GM20431 (cell line): ENCODE results near the gene TTC19.
"Not testable (repeated sequence)": the region's sequence is repeated elsewhere in the genome, so short reads cannot be mapped to it uniquely, and the experiment has no call there.

ENCODE experiments used
- in situ Hi-C: fragments of 300-500 bp; cut with MseI, MboI; formaldehyde crosslinking; loops from one replicate; pipeline ENCODE4 v1.15.0; 2020; ENCODE audit warnings: low sequenced_read_pairs; ENCODE audit not compliant: unreplicated experiment

The TTC19 gene

GRCh38 chr17:16025202-16025601 lies 25.6 kb downstream of the TTC19 start:
- in situ Hi-C loops, result no loop called here

- in situ Hi-C loops, result no loop called here
These were observed 27.3 kb downstream of the TTC19 start for GRCh38 chr17:16026895-16027294.

DNA sequence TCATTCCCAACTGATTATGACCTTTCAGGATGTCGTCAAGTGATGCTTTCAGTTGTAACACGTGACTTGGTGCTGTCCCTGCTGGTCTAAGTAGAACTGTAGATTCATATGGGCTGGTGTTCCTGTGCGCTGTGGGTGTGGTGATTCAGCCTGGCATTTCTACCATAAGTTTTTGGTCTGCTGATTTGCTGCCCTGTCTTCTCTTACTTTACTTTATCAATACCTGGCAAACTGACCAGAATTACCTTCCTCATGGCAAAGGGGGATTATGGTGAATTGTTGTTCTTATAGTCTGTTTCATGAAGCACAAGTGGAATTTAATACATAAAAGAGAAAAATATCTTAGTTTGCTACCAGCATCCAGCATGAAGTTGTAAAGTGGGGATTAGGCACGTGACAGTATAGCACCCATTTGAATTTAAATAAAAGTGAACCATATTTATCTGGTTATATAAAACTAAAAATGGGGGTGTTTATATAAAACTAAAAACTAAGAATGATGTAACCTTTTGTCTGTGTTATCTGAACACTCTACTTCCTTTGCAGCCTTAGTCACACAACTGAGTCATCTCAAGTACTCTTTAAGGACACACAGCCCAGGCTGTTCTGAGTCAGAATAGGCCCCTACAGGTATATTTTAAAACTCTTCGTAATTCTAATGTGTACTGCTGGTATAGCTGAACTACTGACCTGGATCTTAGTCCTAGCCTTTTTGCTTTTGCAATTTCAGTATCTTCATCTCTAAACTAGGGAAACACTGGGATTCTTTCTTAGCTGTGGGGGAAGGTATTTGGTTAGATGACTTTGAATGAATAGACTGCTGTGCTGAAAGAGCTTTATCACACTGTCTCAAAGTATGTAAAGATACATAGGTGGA lies 28.3 kb downstream of the TTC19 start:
- in situ Hi-C loops, result no loop called here

DNA sequence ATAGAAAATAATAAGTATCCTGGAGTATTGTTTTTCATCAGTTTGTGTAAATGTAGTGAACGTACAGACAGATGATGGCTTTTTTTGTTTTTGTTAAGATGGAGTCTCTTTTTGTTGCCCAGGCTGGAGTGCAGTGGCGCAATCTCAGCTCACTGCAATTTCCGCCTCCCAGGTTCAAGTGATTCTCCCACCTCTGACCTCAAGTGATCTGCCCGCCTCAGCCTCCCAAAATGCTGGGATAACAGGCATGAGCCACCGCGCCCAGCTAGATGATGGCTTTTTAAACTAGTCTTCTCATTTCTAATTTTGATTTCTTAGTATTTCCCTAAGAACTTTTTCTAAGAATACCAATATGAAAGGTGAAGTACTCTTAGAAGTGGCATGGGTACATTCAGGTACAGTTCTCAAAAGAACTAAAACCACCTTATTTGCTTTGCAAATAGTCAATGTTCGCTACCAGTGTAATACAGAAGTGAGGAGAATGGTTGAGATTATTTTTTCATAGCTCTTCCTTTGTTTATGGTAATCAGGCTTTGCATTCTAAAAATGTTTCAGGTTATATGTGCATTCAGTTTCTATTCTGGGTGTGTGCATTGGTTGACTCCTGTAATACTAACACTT lies 34.2 kb downstream of the TTC19 start:
- in situ Hi-C loops, result no loop called here

GRCh38 chr17:16036261-16036660 lies 36.6 kb downstream of the TTC19 start:
- in situ Hi-C loops, result no loop called here

DNA sequence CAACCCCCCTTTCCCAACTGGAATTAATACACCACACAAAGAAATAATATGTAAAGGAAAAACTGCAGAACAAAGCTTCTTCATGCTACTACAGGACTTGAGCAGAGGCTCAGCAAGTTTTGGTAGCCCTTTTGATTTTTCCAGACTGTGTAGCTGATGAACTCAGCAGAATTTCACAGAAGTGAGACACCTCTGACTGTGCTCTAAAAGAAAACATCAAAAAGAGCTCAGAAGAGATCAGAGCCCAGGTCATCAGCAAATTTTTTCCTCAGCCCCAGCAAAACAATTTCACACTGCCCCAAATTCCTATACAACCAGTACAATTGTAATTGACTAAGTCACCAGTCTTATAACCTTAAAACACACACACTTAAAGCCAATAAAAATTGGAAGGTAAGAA lies 38.0 kb downstream of the TTC19 start:
- in situ Hi-C loops, result no loop called here

- in situ Hi-C loops, result no loop called here
These were observed 41.2 kb downstream of the TTC19 start for GRCh38 chr17:16040710-16041251.

- in situ Hi-C loops, result no loop called here
These were observed 44.9 kb downstream of the TTC19 start for GRCh38 chr17:16044487-16044886.

DNA sequence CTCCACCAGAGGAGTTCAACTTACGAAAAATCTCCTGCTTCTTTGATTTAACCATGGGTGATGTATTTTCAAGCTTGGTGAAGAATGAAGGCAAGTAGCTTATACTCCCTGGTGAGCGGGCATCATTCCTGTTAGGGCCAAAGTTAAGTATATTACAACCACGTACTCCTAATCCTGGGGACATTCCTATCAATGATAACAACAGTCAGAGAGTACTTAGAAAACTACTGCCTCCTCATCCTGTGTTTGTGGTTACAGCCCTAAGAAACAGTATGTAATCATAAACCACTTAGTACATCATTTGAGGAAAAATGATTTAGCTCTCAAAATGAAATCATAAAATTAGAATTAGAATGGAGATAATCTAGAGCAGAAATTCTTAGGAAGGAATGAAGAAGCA lies 47.3 kb downstream of the TTC19 start:
- in situ Hi-C loops, result no loop called here

DNA sequence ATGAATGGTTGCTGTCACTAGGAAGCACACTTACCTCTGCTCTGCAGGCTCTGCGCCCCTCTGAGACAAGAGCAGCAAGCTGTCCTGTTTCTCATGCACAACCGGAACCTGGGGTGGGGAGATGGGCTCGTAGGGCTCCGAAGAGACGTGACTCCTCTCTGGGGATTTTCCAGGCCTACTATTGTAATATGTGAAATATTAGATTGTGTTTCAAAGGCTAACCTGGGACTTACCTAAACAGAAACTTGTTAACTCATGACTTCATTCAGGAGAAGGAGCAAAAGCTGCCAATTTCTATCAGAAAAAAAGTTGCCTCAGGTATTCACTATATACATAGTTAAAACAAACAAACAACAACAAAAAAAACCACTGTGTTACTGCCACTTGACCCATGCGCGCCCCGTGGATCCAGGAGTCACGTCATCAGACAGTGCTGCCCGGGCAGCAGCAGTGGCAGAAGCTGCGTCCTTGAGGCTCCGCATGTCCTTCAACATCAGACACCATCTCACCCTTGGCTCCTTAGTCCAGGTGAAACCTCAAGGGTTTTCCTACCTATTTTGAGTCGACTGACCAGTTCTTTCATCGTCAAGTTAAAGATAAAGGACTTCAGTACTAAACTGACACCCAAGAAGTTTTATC lies 49.3 kb downstream of the TTC19 start:
- in situ Hi-C loops, result no loop called here

- in situ Hi-C loops, result no loop called here
These were observed 51.2 kb downstream of the TTC19 start for GRCh38 chr17:16050844-16051243.

DNA sequence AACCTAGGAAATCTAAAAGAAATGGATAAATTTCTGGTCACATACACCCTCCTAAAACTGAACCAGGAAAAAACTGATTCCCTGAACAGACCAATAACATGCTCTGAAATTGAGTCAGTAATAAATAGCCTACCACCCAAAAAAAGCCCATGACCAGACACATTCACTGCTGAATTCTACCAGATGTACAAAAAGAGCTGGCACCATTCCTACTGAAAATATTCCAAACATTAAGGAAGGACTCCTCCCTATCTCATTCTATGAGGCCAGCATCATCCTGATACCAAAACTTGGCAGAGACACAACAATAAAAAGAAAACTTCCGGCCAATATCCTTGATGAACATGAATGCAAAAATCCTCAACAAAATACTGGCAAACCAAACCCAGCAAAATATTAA lies 52.9 kb downstream of the TTC19 start:
- in situ Hi-C loops, result no loop called here

GRCh38 chr17:16055139-16055538 lies 55.5 kb downstream of the TTC19 start:
- in situ Hi-C loops, result not testable (repeated sequence)

- in situ Hi-C loops, result no loop called here
These were observed 62.0 kb downstream of the TTC19 start for GRCh38 chr17:16061631-16062030.

GRCh38 chr17:16066125-16066524 lies 66.5 kb downstream of the TTC19 start:
- in situ Hi-C loops, result no loop called here

GRCh38 chr17:16068323-16068722 lies 68.7 kb downstream of the TTC19 start:
- in situ Hi-C loops, result no loop called here

- in situ Hi-C loops, result no loop called here
These were observed 72.4 kb downstream of the TTC19 start for GRCh38 chr17:16072031-16072430.

DNA sequence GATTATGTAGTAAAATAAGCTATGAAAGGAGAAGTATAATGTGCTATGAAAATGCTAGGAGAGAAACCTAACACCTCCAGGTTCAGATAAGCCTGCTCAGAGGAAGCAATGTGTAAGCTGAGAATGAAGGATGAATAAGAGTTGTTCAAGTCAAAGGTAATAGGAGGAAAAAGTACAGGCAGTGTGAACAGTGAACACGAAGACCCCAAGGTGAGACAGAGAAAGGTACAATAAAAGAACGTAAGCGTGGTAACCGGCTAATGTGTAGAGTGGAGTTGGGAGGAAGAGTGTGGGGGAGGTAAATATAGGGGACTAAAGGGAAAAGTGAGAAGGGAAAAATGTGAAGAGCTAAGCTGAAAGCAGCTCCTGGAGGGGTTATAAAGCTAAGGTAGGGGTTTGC lies 74.2 kb downstream of the TTC19 start:
- in situ Hi-C loops, result no loop called here

DNA sequence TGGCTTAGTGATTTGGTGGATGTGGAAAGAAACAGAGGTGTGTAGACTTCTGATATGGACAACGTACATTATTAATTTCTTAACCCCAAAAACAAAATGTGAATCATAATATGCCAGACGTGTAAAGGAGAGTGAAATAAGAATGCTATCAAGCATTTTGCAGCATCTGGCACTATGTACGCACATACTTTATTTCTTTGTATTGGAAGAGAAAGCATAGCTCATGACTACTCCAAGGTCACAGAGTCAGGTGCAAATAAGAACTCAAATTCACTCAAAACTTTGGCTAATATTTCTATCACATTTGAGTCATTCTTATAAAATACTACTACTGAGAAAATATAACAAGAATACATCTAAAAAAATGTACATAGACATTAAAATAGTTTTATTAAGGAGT lies 74.8 kb downstream of the TTC19 start:
- in situ Hi-C loops, result no loop called here

DNA sequence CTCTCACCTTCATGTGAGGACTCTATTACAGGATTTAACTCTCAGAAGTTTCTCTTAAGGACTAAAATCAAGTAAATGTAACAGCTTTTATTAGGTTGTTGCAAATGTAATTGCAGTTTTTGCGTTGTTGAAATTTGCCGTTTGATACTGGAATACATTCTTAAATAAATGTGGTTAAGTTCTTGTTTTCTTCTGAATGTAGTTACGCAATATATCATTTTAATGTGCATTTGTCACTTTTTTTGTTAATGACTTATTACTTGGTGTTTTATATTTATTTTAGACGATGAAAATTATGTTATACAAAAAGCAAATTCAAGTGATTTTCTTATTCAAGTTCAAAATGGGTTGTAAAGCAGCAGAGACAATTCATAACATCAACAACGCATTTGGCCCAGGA lies 76.3 kb downstream of the TTC19 start:
- in situ Hi-C loops, result no loop called here
